K562 (cell line): Measurements from ENCODE around the gene MMEL1. TPM values are rescaled to one million over a fixed set of nuclear protein-coding genes. Genes with fewer than 3 reads are reported as not detected.
A peak's percentile ranks its signal among the peaks of the same experiment; 100 is the strongest.

Experiments
- C11orf30 ChIP-seq: fragments of 450-650 bp; IDR thresholded peaks from 2 replicates; pipeline ENCODE4 v1.6.1; 2016; ENCODE audit warnings: low read depth, mild to moderate bottlenecking
- CEBPZ ChIP-seq: fragments of 150-350 bp; IDR thresholded peaks from 2 replicates; pipeline ENCODE4 v1.6.1; 2014; ENCODE audit warnings: low read depth, mild to moderate bottlenecking, low read length, borderline replicate concordance
- DPF2 ChIP-seq: fragments of 450-650 bp; IDR thresholded peaks from 2 replicates; pipeline ENCODE4 v1.6.1; 2016
- MEIS2 ChIP-seq: fragments of 450-650 bp; IDR thresholded peaks from 2 replicates; pipeline ENCODE4 v1.6.1; 2014; ENCODE audit warnings: mild to moderate bottlenecking; ENCODE audit not compliant: partially characterized antibody
- TAF15 ChIP-seq: fragments of 200-400 bp; formaldehyde crosslinking; IDR thresholded peaks from 2 replicates; pipeline ENCODE4 v1.6.1; 2017; ENCODE audit warnings: mild to moderate bottlenecking, low read depth, low read length, moderate library complexity
- TFAP4 ChIP-seq: sonication (generic); formaldehyde crosslinking; IDR thresholded peaks from 2 replicates; pipeline ENCODE4 v1.8.0; 2022; ENCODE audit warnings: missing genetic modification reagents, mild to moderate bottlenecking, moderate library complexity, borderline replicate concordance
- ZNF232 ChIP-seq: sonication (generic); formaldehyde crosslinking; IDR thresholded peaks from 2 replicates; pipeline ENCODE4 v1.8.0; 2022; ENCODE audit warnings: mild to moderate bottlenecking, missing genetic modification reagents
- polyA plus RNA-seq, 8 experiments: library from polyadenylated mRNA; depleted of rRNA in 4 of 8; stranded (reverse) in 5 of 8; unstranded in 3 of 8; fragments of >200 nt; fragmentation: Nextera tagmentation in 2 of 8; fragmentation: Illumina TruSeq in 1 of 8; extraction: Ambion mirVana in 2 of 8; extraction: Trizol in 1 of 8; gene quantifications; 2 replicates each; pipeline versions ENCODE4 v1.2.1 to v1.2.3, GENCODE V29; 2011 to 2014; ENCODE audit warnings: inconsistent platforms in 1 of 8, missing spikeins in 1 of 8
- total RNA-seq, 7 experiments: library from RNA; depleted of rRNA in 6 of 7; stranded (reverse); fragments of >200 nt in 6 of 7; fragmentation: Illumina TruSeq in 2 of 7; extraction: Trizol in 2 of 7; gene quantifications; 2 replicates each; pipeline versions ENCODE4 v1.2.1 to v1.2.3, GENCODE V29; 2011 to 2021; ENCODE audit warnings: low replicate concordance in 1 of 7

The MMEL1 gene
- total and polyA plus RNA-seq, 9 of the 15 experiments (the other 6 are each of a cell fraction or from before 2014, with no cell fraction given), result not detected

GRCh38 chr1:2544093-2544874 is 88.5 kb downstream of the MMEL1 start (continued):
- TF ChIP-seq CEBPZ (no peak), DPF2 (no peak), TAF15 (no peak), C11orf30 (no peak), TFAP4 (CRISPR knock-in tag) (peak; percentile 76), ZNF232 (CRISPR knock-in tag) (no peak), MEIS2 (no peak)
